Measurements from ENCODE around the gene ATP2A3.

DNA sequence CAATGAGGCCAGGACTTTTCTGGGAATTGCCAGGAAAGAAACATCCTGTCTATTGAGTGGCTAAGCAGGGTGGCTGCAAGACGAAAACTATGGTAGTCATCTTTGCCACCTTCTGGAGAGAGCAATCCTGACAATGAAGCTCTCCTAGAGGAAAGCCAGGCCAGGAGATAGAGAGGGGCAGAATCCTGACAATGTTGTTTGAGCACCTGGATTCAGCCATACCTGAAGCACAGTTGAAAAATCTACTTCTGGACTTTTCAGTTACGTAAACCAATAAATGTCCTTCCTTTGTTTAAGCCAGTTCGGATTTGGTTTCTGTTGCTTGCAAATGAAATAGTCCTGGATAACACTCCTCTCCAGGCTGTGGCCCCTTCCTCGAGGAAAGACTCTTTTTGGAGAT is 57.4 kb downstream of the ATP2A3 start:
- TF ChIP-seq, protein P1, sequence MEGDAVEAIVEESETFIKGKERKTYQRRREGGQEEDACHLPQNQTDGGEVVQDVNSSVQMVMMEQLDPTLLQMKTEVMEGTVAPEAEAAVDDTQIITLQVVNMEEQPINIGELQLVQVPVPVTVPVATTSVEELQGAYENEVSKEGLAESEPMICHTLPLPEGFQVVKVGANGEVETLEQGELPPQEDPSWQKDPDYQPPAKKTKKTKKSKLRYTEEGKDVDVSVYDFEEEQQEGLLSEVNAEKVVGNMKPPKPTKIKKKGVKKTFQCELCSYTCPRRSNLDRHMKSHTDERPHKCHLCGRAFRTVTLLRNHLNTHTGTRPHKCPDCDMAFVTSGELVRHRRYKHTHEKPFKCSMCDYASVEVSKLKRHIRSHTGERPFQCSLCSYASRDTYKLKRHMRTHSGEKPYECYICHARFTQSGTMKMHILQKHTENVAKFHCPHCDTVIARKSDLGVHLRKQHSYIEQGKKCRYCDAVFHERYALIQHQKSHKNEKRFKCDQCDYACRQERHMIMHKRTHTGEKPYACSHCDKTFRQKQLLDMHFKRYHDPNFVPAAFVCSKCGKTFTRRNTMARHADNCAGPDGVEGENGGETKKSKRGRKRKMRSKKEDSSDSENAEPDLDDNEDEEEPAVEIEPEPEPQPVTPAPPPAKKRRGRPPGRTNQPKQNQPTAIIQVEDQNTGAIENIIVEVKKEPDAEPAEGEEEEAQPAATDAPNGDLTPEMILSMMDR (IDR thresholded peaks at IDR 0.05): no peak
- no peak for TF ChIP-seq POLR2A (IDR thresholded peaks at IDR 0.05)
